IPS DF 4.7 (cell line): ENCODE measurements around the gene WDPCP.
"Not testable (repeated sequence)": the region's sequence is repeated elsewhere in the genome, so short reads cannot be mapped to it uniquely, and the experiment has no call there.

Experiments
- DNase-seq: peaks from one replicate; pipeline ENCODE4 v3.0.0-alpha.2; 2013; ENCODE audit warnings: low spot score; ENCODE audit errors: extremely low read depth

WDPCP gene

DNA sequence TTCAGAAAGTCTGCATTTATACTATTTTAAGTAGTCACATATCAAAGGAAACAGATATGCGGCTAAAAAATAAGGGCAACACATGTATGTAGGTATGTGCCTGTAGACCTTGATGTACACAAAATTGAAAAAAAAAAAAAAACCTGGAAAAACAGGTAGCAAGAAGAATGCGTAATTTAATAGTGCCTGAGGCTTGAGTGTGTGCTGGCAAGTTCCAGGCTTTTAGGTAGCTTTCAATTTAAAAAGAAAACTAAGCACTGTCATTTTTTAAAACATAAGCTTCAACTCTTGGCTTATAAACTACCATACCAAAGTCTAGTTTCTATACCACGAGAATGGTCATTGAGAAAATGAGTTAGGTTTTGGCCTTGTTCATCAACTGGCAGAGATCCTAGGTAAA lies 465.4 kb downstream of the WDPCP start:
- no peak for DNase-seq

GRCh38 chr2:63121055-63121834 lies 467.0 kb downstream of the WDPCP start:
- DNase-seq, result no peak

- DNase-seq, result no peak
These were observed 469.5 kb downstream of the WDPCP start for GRCh38 chr2:63118821-63119220.

GRCh38 chr2:63104482-63104881 lies 483.8 kb downstream of the WDPCP start:
- DNase-seq, result no peak

DNA sequence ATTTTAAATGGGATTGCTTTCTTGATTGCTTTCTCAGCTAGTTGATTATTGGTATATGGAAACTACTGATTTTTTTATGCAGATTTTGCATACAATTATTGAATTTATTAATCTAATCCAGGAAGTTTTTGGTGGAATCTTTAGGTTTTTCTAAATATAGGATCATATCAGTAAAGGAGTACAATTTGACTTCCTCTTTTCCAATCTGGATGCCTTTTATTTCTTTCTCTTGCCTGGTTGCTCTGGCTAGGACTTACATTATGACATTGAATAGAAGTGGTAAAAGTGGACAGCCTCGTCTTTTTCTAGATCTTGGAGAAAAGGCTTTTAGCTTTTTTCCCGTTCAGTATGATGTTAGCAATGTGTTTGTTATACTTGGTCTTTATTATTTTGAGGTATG lies 486.3 kb downstream of the WDPCP start:
- DNase-seq, result no peak

DNA sequence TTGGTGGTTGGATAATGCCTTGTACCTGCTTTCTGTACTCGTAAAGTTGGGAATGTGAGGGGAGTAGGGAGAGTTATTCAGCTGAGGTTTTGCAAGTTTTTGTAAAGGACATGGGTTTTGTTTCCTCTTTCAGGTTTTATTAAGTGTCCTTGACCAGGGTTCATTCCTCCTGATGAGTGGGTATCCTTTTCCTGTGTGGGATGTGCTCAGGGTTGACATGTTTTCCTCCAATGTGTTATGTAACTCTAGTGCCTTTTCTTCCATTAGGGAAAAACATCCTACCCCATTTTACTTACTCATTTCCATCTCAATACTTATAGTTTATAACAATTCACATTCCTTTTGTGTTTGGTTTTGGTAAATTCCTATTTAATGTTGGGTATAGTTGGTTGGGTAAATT lies 489.2 kb downstream of the WDPCP start:
- DNase-seq, result no peak

- no peak for DNase-seq
These were observed 491.8 kb downstream of the WDPCP start for GRCh38 chr2:63096491-63096890.

- no peak for DNase-seq
These were observed 494.8 kb downstream of the WDPCP start for GRCh38 chr2:63093502-63093901.

- DNase-seq, result no peak
These were observed 495.4 kb downstream of the WDPCP start for GRCh38 chr2:63092857-63093256.

- no peak for DNase-seq
These were observed 495.9 kb downstream of the WDPCP start for GRCh38 chr2:63092401-63092800.

DNA sequence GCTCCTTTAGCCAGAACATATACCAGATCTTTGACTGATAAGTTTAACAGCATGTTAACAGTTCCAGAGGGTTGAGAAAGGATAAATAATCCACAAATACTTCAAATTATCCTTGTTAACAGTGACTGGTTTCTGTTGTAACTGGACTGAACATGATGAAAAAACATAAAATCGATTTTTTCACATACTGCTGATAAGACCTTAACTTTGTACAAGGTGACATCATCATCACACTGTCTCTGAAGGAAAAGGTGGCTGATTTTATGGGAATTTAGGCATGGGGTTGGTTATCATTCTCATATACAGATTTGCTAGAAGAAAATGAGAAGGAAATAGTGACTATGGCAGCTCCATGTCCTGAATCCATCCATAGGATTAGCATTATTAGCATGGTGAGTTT lies 501.6 kb downstream of the WDPCP start:
- no peak for DNase-seq

GRCh38 chr2:63081404-63081803 lies 506.9 kb downstream of the WDPCP start:
- no peak for DNase-seq

GRCh38 chr2:63078852-63079606 lies 509.2 kb downstream of the WDPCP start:
- no peak for DNase-seq

GRCh38 chr2:63074399-63074798 lies 513.9 kb downstream of the WDPCP start:
- not testable (repeated sequence) for DNase-seq

DNA sequence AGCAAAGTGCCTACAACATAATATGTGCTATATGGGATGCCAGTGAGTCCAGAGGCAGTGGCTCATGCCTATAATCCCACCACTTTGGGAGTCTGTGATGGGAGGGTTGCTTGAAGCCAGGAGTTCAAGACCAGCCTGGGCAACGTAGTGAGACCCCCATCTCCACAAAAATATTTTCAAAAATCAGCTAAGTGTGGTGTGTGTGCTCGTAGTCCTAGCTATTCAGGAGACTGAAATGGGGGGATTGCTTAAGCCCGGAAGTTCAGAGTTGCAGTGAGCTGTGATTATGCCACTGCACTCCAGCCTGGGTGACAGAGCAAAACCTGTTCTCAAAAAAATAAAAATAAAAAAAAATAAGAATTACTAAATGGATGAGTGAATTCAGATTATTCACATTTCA lies 514.3 kb downstream of the WDPCP start:
- no peak for DNase-seq

- DNase-seq, result no peak
These were observed 516.6 kb downstream of the WDPCP start for GRCh38 chr2:63071664-63072063.
